Epithelial cell of proximal tubule (primary cell): Measurements from ENCODE around the gene MINDY4B. TPM values are rescaled to one million over a fixed set of nuclear protein-coding genes. Genes with fewer than 3 reads are reported as not detected.

Source experiments
- DNase-seq: peaks from one replicate; pipeline ENCODE4 v3.0.0-alpha.2; 2011; ENCODE audit warnings: low read depth
- H3K4me3 ChIP-seq: 2 replicates; pipeline ENCODE4 v1.5.1; 2011; ENCODE audit warnings: low read depth, mild to moderate bottlenecking, low read length
- total RNA-seq: library from RNA; depleted of rRNA; stranded (reverse); fragments of >200 nt; gene quantifications from 2 replicates; pipeline ENCODE4 v1.2.3, GENCODE V29; 2015
- TF ChIP-seq, protein P1 (sequence below): conservative IDR thresholded peaks from 2 replicates; pipeline ENCODE4 v1.5.1; 2012; ENCODE audit warnings: low read depth, mild to moderate bottlenecking, low read length

Gene MINDY4B
- total RNA-seq, 1 donor from 2014 or later = not detected

GRCh38 chr3:150931745-150932144 is 26.5 kb upstream of the MINDY4B start:
- no peak for DNase-seq
- TF ChIP-seq, protein P1, sequence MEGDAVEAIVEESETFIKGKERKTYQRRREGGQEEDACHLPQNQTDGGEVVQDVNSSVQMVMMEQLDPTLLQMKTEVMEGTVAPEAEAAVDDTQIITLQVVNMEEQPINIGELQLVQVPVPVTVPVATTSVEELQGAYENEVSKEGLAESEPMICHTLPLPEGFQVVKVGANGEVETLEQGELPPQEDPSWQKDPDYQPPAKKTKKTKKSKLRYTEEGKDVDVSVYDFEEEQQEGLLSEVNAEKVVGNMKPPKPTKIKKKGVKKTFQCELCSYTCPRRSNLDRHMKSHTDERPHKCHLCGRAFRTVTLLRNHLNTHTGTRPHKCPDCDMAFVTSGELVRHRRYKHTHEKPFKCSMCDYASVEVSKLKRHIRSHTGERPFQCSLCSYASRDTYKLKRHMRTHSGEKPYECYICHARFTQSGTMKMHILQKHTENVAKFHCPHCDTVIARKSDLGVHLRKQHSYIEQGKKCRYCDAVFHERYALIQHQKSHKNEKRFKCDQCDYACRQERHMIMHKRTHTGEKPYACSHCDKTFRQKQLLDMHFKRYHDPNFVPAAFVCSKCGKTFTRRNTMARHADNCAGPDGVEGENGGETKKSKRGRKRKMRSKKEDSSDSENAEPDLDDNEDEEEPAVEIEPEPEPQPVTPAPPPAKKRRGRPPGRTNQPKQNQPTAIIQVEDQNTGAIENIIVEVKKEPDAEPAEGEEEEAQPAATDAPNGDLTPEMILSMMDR = no peak
- H3K4me3 ChIP-seq = no peak overlapping the region

DNA sequence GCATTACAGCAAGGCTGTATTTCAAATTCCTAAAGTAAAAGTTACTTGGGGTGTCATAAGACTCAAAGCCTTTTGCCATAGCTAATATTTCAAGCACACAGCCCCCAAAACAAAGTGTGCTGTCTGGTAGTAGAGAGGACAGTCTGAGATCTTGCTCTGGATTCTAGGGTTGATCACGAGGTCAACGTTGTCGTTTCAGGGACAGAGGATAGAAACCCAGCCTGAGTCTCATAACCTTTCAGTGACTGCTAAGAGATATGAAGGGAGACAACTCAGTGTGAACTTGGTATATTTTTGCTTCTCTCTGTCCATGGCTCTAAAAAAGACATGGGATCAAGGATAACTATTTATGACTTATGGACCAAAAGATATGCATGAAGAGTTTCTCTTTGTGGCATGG is 25.6 kb upstream of the MINDY4B start:
- H3K4me3 ChIP-seq = no peak overlapping the region
- TF ChIP-seq, protein P1 = no peak
- DNase-seq = no peak

DNA sequence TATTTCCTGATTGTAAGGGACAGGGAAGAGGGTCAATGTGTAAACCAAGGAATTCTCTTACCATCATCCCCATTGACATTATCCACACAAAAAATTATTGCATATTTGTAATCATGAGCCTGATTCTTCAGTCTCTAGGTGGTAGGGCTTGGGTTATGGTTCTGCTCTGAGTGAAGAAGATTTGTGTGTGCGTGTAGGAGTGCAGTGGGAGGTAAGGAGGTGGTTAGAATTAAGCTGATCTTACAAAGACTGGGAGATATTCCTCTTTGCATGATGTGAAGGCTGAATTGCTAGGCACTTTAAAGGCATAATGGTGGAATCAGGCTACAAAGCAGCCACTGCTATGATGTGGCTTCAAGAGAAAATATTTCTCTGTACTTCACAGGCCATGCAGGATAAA is 23.0 kb upstream of the MINDY4B start:
- TF ChIP-seq, protein P1 = no peak
- H3K4me3 ChIP-seq = no peak overlapping the region
- no peak for DNase-seq

GRCh38 chr3:150926328-150926727 is 21.1 kb upstream of the MINDY4B start:
- no peak overlapping the region for H3K4me3 ChIP-seq
- no peak for DNase-seq
- TF ChIP-seq, protein P1 = no peak

DNA sequence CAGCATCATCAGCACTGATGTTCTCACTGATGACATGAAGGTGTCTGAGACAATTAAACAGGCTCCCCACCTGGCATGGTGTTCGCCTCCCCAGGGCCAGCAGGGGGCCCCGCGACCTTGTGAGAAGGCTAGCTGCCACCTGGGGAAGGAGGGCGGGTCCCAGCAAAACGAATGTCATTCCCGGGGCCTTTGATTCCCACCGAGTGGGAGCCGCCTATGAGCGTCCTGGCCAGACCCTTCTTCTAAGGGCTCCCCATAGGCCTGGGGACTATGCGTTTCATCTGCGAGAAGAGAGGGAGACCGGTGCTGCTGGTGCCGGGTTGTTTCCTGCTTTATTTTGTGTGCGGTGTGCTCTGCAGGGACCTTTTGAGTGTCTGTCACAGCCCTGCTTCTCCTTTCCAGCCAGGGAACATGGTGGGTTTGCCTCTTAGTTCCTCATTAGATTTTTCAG is 20.5 kb upstream of the MINDY4B start:
- peak overlapping the region; percentile 33 for H3K4me3 ChIP-seq
- TF ChIP-seq, protein P1 = peak; percentile 86
- no peak for DNase-seq

- no peak overlapping the region for H3K4me3 ChIP-seq
- DNase-seq = no peak
- TF ChIP-seq, protein P1 = no peak
Observed at GRCh38 chr3:150922611-150923010, 17.4 kb upstream of the MINDY4B start.

DNA sequence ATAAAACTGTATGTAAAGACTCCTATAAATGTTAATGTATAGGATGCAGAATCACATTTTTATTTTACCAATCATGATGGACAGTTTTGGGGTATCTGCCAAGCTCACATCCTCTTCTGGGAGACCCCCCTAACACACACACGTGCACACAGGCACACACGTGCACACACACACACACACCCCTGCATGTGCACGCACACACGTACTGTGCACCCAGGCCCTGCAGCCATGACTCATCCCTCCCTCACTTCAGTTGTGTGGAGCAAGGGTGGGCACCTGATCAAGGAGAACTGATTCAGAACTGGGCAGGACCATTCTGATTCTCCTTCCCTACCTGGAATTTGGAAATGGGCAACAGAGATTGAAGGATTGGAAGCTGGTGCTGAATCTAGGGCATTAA is 16.0 kb upstream of the MINDY4B start:
- no peak overlapping the region for H3K4me3 ChIP-seq
- no peak for DNase-seq
- TF ChIP-seq, protein P1 = no peak
